Glutamatergic neuron (in vitro differentiated cells): Measurements from ENCODE around the gene ANGEL1. TPM values are rescaled to one million over a fixed set of nuclear protein-coding genes. Genes with fewer than 3 reads are reported as not detected.

Experiments
- DNase-seq: peaks from one replicate; pipeline ENCODE4 v3.0.0; 2022
- H3K27ac Mint-ChIP-seq: one replicate; pipeline ENCODE4 v1.8.0; 2020; ENCODE audit warnings: mild to moderate bottlenecking, mixed read lengths, inconsistent platforms; ENCODE audit not compliant: unreplicated experiment
- H3K27me3 Mint-ChIP-seq: one replicate; pipeline ENCODE4 v1.8.0; 2020; ENCODE audit warnings: mild to moderate bottlenecking, moderate library complexity, mixed read lengths, inconsistent platforms; ENCODE audit not compliant: unreplicated experiment
- H3K36me3 Mint-ChIP-seq: one replicate; pipeline ENCODE4 v1.8.0; 2020; ENCODE audit warnings: mild to moderate bottlenecking, mixed read lengths, inconsistent platforms; ENCODE audit not compliant: unreplicated experiment
- H3K4me1 Mint-ChIP-seq: one replicate; pipeline ENCODE4 v1.8.0; 2020; ENCODE audit warnings: mild to moderate bottlenecking, low read depth, mixed read lengths, inconsistent platforms; ENCODE audit not compliant: unreplicated experiment
- H3K4me3 Mint-ChIP-seq: one replicate; pipeline ENCODE4 v1.8.0; 2020; ENCODE audit warnings: mild to moderate bottlenecking, mixed read lengths, inconsistent platforms; ENCODE audit not compliant: unreplicated experiment
- H3K9me3 Mint-ChIP-seq: one replicate; pipeline ENCODE4 v1.8.0; 2020; ENCODE audit warnings: mild to moderate bottlenecking, moderate library complexity, mixed read lengths, inconsistent platforms; ENCODE audit not compliant: unreplicated experiment
- CTCF ChIP-seq: fragments of 200-600 bp; sonication (generic); IDR thresholded peaks from one replicate; pipeline ENCODE4 v1.5.0; 2021; ENCODE audit not compliant: partially characterized antibody, unreplicated experiment
- total RNA-seq: library from RNA; stranded (reverse); fragmentation: NEBNext Ultra II Directional; extraction: Animal tissue kit (Norgen Biotek cat#: 25700); gene quantifications from one replicate; pipeline ENCODE4 v1.2.1, GENCODE V29; 2021; ENCODE audit not compliant: unreplicated experiment

ANGEL1 gene
- total RNA-seq, 1 donor from 2014 or later, result 13.6 TPM

GRCh38 chr14:76755610-76756370 lies 56.9 kb downstream of the ANGEL1 start:
- TF ChIP-seq CTCF, result no peak

GRCh38 chr14:76754586-76754985 lies 58.1 kb downstream of the ANGEL1 start:
- Mint-ChIP-seq H3K9me3 (peaks cover 4% of the 10 kb centered on the region), H3K4me3 (no peak overlapping the region), H3K27ac (no peak overlapping the region), H3K36me3 (peaks cover 7% of the 10 kb centered on the region), H3K4me1 (peaks cover 8% of the 10 kb centered on the region), H3K27me3 (peaks cover 9% of the 10 kb centered on the region)
- no peak for TF ChIP-seq CTCF
- DNase-seq, result no peak

More at GRCh38 chr14:76755610-76756370, 56.9 kb downstream of the ANGEL1 start:
- no peak for DNase-seq
- peak overlapping the region; percentile 38 for H3K27ac Mint-ChIP-seq
- peaks cover 13% of the 10 kb centered on the region for H3K27me3 Mint-ChIP-seq
- H3K9me3 Mint-ChIP-seq, result peaks cover 7% of the 10 kb centered on the region
- H3K36me3 Mint-ChIP-seq, result peaks cover 7% of the 10 kb centered on the region
- peaks cover 11% of the 10 kb centered on the region for H3K4me1 Mint-ChIP-seq
- peak overlapping the region; percentile 55 for H3K4me3 Mint-ChIP-seq

GRCh38 chr14:76753541-76754198 lies 59.0 kb downstream of the ANGEL1 start:
- Mint-ChIP-seq H3K27me3 (peaks cover 6% of the 10 kb centered on the region), H3K4me1 (peaks cover 8% of the 10 kb centered on the region), H3K4me3 (no peak overlapping the region), H3K27ac (no peak overlapping the region), H3K9me3 (peaks cover 4% of the 10 kb centered on the region), H3K36me3 (no peaks in the 10 kb centered on the region)
- DNase-seq, result no peak
- TF ChIP-seq CTCF, result no peak

GRCh38 chr14:76752744-76753143 lies 59.9 kb downstream of the ANGEL1 start:
- Mint-ChIP-seq H3K36me3 (no peaks in the 10 kb centered on the region), H3K4me1 (peaks cover 8% of the 10 kb centered on the region), H3K4me3 (no peak overlapping the region), H3K27me3 (no peaks in the 10 kb centered on the region), H3K9me3 (peaks cover 4% of the 10 kb centered on the region), H3K27ac (peak overlapping the region; percentile 48)
- DNase-seq, result no peak
- no peak for TF ChIP-seq CTCF

- H3K4me1 Mint-ChIP-seq, result no peaks in the 10 kb centered on the region
- no peak overlapping the region for H3K27ac Mint-ChIP-seq
- no peaks in the 10 kb centered on the region for H3K27me3 Mint-ChIP-seq
- H3K36me3 Mint-ChIP-seq, result peaks cover 20% of the 10 kb centered on the region
- DNase-seq, result no peak
- peaks cover 4% of the 10 kb centered on the region for H3K9me3 Mint-ChIP-seq
- no peak for TF ChIP-seq CTCF
- no peak overlapping the region for H3K4me3 Mint-ChIP-seq
Measured at GRCh38 chr14:76742966-76743365, 69.7 kb downstream of the ANGEL1 start.
